Left renal cortex interstitium (tissue), 4 donors: ENCODE results near the gene ZFTA. TPM values are rescaled to one million over a fixed set of nuclear protein-coding genes. Genes with fewer than 3 reads are reported as not detected.
"Not testable (repeated sequence)": the region's sequence is repeated elsewhere in the genome, so short reads cannot be mapped to it uniquely, and the experiment has no call there.

ENCODE experiments used
- DNase-seq, 4 donors: peaks; one replicate each; pipeline ENCODE4 v3.0.0-alpha.2; 2013; ENCODE audit warnings: low read depth in 4 of 4, low spot score in 2 of 4, missing footprints in 1 of 4
- polyA plus RNA-seq, 4 donors: library from polyadenylated mRNA; unstranded; fragments of 120-200 nt; gene quantifications; one replicate each; pipeline ENCODE4 v1.2.1, GENCODE V29; 2013; ENCODE audit not compliant: insufficient read length in 4 of 4

Gene ZFTA
- 10 to 100 TPM; 43.3 to 54.8 (median 48.7) TPM for polyA plus RNA-seq

GRCh38 chr11:63768237-63769041 lies at the start of gene ZFTA:
Gene ZFTA, minus strand, starts transcription at chr11:63768775. Its CDS starts 153 bp downstream, at chr11:63768622.
- no peak for DNase-seq

- no peak for DNase-seq
Observed at GRCh38 chr11:63817758-63818498, 49.4 kb upstream of the ZFTA start.

- DNase-seq: no peak
Observed at GRCh38 chr11:63816732-63817131, 48.2 kb upstream of the ZFTA start.

DNA sequence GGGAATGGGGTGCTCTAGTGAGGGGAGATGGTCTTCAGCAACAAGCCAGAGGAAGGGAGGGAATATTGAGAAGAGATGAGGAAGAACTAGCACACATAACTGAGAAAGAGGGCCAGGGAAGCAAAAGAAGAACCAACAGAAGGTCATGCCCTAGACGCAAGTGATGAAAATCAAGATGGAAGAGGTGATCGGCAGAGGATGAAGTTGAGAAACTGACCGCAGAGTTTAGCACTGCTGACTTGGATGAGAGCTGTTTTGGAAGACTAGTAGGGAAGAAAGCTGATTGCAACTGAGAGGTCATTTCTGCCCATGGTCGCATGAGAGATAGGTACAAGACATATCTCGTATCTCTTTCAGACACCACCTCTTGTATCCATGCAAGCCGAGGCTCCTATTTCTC lies 47.6 kb upstream of the ZFTA start:
- no peak for DNase-seq

- no peak for DNase-seq
Observed at GRCh38 chr11:63814383-63814736, 45.8 kb upstream of the ZFTA start.

DNA sequence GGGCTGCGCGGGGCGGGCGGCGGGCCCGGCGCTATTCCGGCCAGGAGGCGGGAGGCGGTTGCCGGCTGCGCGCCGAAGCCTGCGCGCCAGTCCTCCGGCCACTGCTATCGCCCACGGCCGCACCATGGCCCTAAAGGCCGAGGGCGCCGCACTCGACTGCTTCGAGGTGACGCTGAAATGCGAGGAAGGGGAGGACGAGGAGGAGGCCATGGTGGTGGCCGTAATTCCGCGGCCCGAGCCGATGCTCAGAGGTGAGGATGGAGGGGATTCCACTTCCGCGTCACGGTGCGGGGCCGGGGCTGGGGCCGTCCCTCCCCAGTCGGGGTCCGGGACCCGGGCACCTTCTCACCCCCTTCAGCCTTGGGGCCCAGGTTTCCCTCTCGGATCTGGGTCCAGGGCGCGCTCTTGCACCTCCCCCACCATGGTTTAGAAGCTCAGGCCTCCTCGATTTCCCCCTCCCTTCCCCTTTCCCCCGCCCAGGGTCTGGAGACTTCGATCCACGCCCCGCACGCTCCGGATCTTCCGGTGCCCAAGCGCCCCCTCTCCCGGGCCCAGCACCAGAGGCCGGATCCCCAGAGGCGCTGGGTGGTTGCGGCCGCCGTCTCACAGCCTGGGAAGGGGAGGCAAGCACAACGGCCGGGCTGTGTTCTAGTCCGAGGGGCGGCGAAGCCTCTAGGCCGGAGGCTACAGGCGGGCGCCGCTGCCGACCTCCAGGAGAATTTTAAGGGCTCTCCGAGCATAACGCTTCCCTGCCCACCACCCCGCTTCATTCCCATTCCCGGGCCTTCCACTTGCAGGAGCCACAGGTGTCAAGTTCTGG lies 45.2 kb upstream of the ZFTA start:
- peak in 1 of 4 donors; percentile 52 for DNase-seq

DNA sequence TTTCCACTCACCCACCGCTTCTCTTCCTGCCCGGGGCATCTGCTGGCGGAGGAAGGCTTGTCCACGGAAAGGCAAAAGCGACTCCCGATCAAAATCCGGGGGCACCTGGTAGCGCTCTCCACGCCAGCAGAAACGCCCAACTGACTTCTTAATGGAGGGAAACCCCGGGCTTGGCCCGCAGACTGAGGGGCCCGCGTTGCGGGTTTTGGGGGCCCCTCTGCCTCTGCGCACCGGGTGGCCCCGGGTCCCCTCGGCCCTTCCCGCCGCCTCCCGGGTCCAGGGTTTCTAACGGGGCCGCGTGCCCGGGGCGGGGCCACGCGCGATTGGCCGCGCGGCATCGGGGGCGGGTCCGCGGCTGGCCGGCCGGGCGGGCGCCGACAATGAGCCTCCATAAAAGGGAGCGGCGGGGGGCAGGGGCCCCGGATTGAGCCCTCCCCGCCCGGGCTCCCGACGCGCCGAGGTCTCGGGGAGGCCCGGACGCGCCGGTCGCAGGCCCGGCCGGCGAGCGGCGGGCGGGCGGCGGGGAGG lies 44.5 kb upstream of the ZFTA start, which contains the start of gene SPINDOC:
Gene SPINDOC, plus strand, starts transcription at position 422 of the 528 bp plus-strand sequence. CDS start 231 bp downstream, outside the sequence.
- peak in 1 of 4 donors; percentile 63 for DNase-seq

DNA sequence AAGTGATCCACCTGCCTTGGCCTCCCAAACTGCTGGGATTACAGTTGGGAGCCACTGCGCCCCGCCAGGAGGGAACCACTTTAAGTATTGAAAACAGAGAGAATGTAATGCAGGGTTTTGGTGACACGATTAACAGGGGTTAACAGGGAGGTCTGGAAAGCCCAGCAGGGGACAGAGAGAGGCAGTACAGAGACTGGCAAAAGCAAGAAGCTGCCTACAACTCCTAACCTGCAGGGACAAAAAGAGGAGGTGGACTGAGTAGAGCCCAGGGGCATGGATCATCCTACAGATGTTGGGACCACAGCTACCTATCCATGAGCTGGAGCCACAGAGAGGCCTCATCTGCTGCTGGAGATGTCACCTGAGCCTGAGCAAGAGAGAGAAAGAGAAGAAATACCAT lies 42.9 kb upstream of the ZFTA start:
- DNase-seq: no peak

GRCh38 chr11:63810383-63810782 lies 41.8 kb upstream of the ZFTA start:
- DNase-seq: not testable (repeated sequence)

GRCh38 chr11:63805844-63806415 lies 37.4 kb upstream of the ZFTA start:
- DNase-seq: no peak

DNA sequence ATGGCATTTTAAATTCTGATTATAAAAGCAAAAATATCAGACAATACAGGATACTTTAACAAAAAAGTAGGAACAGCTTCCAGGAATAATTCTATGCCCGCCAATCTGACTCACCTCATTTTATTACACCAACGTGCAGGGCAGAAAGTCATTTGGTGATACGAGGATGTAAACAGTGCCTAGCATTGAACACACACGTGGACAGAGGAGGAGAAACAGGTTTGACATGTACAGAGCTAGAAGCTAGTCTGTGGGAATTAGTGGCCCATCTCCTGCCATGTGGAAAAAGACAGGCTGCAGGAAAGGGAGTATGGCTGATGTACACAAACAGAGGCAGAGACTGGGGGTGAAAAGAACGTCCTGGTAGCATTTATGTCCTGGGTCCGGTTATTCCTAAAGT lies 35.7 kb upstream of the ZFTA start:
- no peak for DNase-seq

DNA sequence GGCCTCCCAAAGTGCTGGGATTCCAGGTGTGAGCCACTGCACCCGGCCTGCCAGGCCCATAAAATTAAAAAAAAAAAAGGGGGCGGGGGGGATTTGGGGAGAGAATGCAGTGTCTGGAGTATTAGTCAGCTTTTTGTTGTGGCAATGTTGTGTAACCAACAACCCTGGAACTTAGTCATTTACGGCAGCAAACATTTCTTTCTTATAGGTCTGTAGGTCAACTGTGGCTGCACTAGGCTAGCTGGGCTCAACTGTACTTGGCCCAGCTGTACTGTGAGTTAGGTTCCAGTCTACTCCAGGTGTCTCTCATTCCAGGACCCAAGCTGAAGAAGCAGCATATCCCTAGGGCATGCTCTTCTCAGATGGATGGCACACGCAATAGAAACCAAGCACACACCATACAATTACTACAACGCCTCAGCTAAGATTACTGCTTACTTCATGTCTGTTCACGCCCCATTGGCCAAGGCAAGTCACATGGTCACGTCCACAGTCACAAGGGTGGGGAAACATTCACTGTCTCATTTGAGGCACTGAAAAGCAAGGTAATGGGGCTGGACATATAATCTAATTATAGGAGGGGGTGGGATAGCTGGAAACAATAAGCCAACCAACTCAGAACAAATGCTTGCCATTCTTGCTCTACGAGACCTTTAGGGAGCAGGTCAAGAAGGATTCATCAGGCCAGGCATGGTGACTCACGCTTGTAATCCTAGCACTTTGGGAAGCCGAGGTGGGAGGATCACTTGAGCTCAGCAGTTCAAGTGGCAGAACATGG lies 34.3 kb upstream of the ZFTA start:
- DNase-seq: no peak

DNA sequence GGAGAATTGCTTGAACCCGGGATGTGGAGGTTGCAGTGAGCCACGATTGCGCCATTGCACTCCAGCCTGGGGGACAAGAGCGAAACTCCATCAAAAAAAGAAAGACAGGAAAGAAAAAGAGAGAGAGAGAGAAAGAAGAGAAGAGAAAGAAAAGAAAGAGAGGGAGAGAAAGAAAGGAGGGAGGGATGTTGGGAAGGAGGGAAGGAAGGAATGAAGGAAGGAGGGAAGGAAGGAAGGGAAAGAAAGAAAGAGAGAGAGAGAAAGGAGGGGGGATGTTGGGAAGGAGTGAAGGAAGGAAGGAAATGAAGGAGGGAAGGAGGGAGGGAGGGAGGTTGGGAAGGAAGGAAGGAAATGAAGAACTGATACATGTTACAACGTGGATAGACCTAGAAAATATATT lies 32.3 kb upstream of the ZFTA start:
- DNase-seq: no peak

GRCh38 chr11:63795066-63795465 lies 26.5 kb upstream of the ZFTA start:
- no peak for DNase-seq

- DNase-seq: no peak
Observed at GRCh38 chr11:63793161-63793560, 24.6 kb upstream of the ZFTA start.

DNA sequence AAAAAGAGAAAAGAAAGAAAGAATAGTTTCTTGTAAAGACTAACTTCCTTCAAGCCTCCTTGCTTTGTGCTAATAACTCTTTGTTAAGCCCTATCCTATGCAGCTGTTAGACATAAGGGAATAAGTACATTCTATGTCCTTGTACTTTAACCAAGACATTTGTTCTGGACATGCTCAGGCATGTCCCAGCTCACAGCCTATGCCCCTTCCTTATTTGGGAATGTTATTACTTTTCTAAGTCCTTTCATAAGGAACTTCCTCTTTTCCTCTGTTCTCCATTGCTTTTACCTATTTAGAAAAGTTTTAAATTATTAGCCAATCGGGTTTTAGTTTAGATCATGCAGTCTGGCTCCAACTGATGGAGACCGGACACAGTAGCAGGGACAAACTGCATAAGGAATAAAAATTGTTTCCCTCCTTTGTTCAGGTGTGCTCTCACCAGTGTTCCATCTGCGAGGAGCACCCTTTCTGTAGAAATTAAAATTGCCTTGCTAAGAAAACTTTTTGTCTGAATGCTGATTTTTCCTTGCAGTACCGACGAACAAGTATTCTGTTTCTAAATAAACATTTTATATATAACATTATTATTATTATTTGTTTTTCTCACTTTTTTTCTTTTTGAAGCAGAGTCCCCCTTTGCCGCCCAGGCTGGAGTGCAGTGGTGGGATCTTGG lies 23.1 kb upstream of the ZFTA start:
- DNase-seq: no peak

GRCh38 chr11:63785823-63786222 lies 17.2 kb upstream of the ZFTA start:
- DNase-seq: no peak

- DNase-seq: no peak
Observed at GRCh38 chr11:63783925-63784592, 15.5 kb upstream of the ZFTA start.

GRCh38 chr11:63782749-63783148 lies 14.2 kb upstream of the ZFTA start:
- DNase-seq: no peak
